C4-2B (cell line): ENCODE results near the gene B3GALT5.

ENCODE experiments used
- H3K27ac ChIP-seq: fragments of 450-650 bp; 2 replicates; pipeline ENCODE4 v1.5.1; 2017
- CTCF ChIP-seq: fragments of 450-650 bp; conservative IDR thresholded peaks from 2 replicates; pipeline ENCODE4 v1.5.1; 2017; ENCODE audit warnings: mild to moderate bottlenecking
- ZFX ChIP-seq: fragments of 450-650 bp; IDR thresholded peaks from 2 replicates; pipeline ENCODE4 v1.6.1; 2017

B3GALT5 gene

GRCh38 chr21:39595465-39595864 lies 17.3 kb upstream of the B3GALT5 start:
- H3K27ac ChIP-seq, result no peak overlapping the region
- TF ChIP-seq CTCF (no peak), ZFX (no peak)

GRCh38 chr21:39597595-39597994 lies 15.1 kb upstream of the B3GALT5 start:
- no peak overlapping the region for H3K27ac ChIP-seq
- no peak for TF ChIP-seq CTCF
- no peak for TF ChIP-seq ZFX

GRCh38 chr21:39599191-39599970 lies 13.4 kb upstream of the B3GALT5 start:
- H3K27ac ChIP-seq, result no peak overlapping the region
- no peak for TF ChIP-seq CTCF
- no peak for TF ChIP-seq ZFX

GRCh38 chr21:39601187-39601928 lies 11.4 kb upstream of the B3GALT5 start:
- TF ChIP-seq CTCF, result no peak
- no peak for TF ChIP-seq ZFX
- no peak overlapping the region for H3K27ac ChIP-seq

- TF ChIP-seq ZFX (no peak), CTCF (no peak)
- H3K27ac ChIP-seq, result no peak overlapping the region
Observed at GRCh38 chr21:39602076-39602689, 10.6 kb upstream of the B3GALT5 start.

GRCh38 chr21:39602793-39603192 lies 9.9 kb upstream of the B3GALT5 start:
- H3K27ac ChIP-seq, result no peak overlapping the region
- TF ChIP-seq ZFX (no peak), CTCF (no peak)

GRCh38 chr21:39604951-39605350 lies 7.8 kb upstream of the B3GALT5 start:
- TF ChIP-seq ZFX, result no peak
- TF ChIP-seq CTCF, result no peak
- no peak overlapping the region for H3K27ac ChIP-seq
